Adrenal gland (tissue), 5 donors: ENCODE results near the gene ADAM19.

ENCODE experiments used
- POLR2A ChIP-seq, 2 donors: fragments of 450-650 bp; IDR thresholded peaks; one replicate each; pipeline ENCODE4 v1.6.1; 2017; ENCODE audit warnings: antibody characterized with exemption in 2 of 2, mild to moderate bottlenecking in 2 of 2, moderate library complexity in 1 of 2
- TF ChIP-seq, protein P1 (sequence below), 6 experiments: fragments of 450-650 bp in 4 of 6; fragments of 200-600 bp in 2 of 6; sonication (generic) in 1 of 6; IDR thresholded peaks; 1 replicate in 5 of 6; 2 replicates in 1 of 6; pipeline versions ENCODE4 v1.5.1 to v1.8.0; 2016 to 2021; ENCODE audit warnings: antibody characterized with exemption in 6 of 6, mild to moderate bottlenecking in 2 of 6, moderate library complexity in 1 of 6
- donor health status: DM: no; HTN: no; CAD: no.

GRCh38 chr5:157549954-157550549 is 25.5 kb downstream of the ADAM19 start:
- no peak for TF ChIP-seq POLR2A (IDR thresholded peaks at IDR 0.05)
- TF ChIP-seq, protein P1, sequence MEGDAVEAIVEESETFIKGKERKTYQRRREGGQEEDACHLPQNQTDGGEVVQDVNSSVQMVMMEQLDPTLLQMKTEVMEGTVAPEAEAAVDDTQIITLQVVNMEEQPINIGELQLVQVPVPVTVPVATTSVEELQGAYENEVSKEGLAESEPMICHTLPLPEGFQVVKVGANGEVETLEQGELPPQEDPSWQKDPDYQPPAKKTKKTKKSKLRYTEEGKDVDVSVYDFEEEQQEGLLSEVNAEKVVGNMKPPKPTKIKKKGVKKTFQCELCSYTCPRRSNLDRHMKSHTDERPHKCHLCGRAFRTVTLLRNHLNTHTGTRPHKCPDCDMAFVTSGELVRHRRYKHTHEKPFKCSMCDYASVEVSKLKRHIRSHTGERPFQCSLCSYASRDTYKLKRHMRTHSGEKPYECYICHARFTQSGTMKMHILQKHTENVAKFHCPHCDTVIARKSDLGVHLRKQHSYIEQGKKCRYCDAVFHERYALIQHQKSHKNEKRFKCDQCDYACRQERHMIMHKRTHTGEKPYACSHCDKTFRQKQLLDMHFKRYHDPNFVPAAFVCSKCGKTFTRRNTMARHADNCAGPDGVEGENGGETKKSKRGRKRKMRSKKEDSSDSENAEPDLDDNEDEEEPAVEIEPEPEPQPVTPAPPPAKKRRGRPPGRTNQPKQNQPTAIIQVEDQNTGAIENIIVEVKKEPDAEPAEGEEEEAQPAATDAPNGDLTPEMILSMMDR (IDR thresholded peaks at IDR 0.05), result no peak
